H1 (cell line): Measurements from ENCODE around the gene SPIRE2. TPM values are rescaled to one million over a fixed set of nuclear protein-coding genes. Genes with fewer than 3 reads are reported as not detected.

Experiments
- CTCF ChIA-PET: fragments of 300-600 bp; sonication (Branson Sonifier 250); formaldehyde crosslinking; loops from one replicate; lab custom pipeline; 2021; ENCODE audit not compliant: partially characterized antibody; lab: Charles Lee
- POLR2A ChIA-PET: fragments of 300-600 bp; sonication (Branson Sonifier 250); formaldehyde crosslinking; loops from one replicate; lab custom pipeline; 2021; ENCODE audit warnings: inconsistent platforms; ENCODE audit not compliant: partially characterized antibody; lab: Charles Lee
- DNase-seq, 2 experiments: peaks; one replicate each; pipeline versions ENCODE4 v3.0.0 to v3.0.0-alpha.2; 2010 to 2022; ENCODE audit warnings: low spot score in 2 of 2, low read depth in 1 of 2, mixed read lengths in 1 of 2
- FAIRE-seq: peaks from 2 replicates; lab custom pipeline; 2011; peaks lifted over from hg19 to GRCh38; lab: Jason Lieb, UNC
- H2AFZ ChIP-seq: 2 replicates; pipeline ENCODE4 v1.8.1; 2012; ENCODE audit warnings: low read length, inconsistent platforms
- H2AK5ac ChIP-seq: 2 replicates; pipeline ENCODE4 v1.6.1; 2013; ENCODE audit warnings: low read depth, low read length
- H2BK120ac ChIP-seq: replicated peaks from 2 replicates; pipeline ENCODE3; 2013; ENCODE audit warnings: low read depth, low read length, inconsistent platforms
- H2BK12ac ChIP-seq: 2 replicates; pipeline ENCODE4 v1.6.1; 2013; ENCODE audit warnings: low read depth, low read length
- H2BK15ac ChIP-seq: 2 replicates; pipeline ENCODE4 v1.6.1; 2013; ENCODE audit warnings: low read length
- H2BK20ac ChIP-seq: 2 replicates; pipeline ENCODE4 v1.6.1; 2013; ENCODE audit warnings: low read length
- H2BK5ac ChIP-seq: 2 replicates; pipeline ENCODE4 v1.6.1; 2013; ENCODE audit warnings: low read depth, low read length
- H3K14ac ChIP-seq: 2 replicates; pipeline ENCODE4 v1.6.1; 2013; ENCODE audit warnings: inconsistent platforms; ENCODE audit not compliant: insufficient read length
- H3K18ac ChIP-seq: 2 replicates; pipeline ENCODE4 v1.6.1; 2013; ENCODE audit warnings: low read length; ENCODE audit errors: extremely low read depth
- H3K23ac ChIP-seq: 2 replicates; pipeline ENCODE4 v1.6.1; 2013; ENCODE audit warnings: inconsistent platforms; ENCODE audit not compliant: insufficient read length
- H3K23me2 ChIP-seq: 2 replicates; pipeline ENCODE4 v1.6.1; 2013; ENCODE audit warnings: low read depth, low read length
- H3K27ac ChIP-seq: 2 replicates; pipeline ENCODE4 v1.6.1; 2011; ENCODE audit warnings: low read depth, low read length, inconsistent platforms
- H3K27me3 ChIP-seq, 4 experiments: replicated peaks in 1 of 4; 1 replicate in 1 of 4; 2 replicates in 3 of 4; pipeline versions ENCODE4 v1.6.1 to v1.8.1; 2011 to 2013; ENCODE audit warnings: low read length in 3 of 4, mild to moderate bottlenecking in 3 of 4, inconsistent platforms in 2 of 4, mixed read lengths in 2 of 4, moderate library complexity in 1 of 4; ENCODE audit not compliant: control insufficient read depth in 3 of 4, insufficient read depth in 3 of 4; ENCODE audit errors: extremely low read depth in 1 of 4
- H3K36me3 ChIP-seq, 4 experiments: 2 replicates each; pipeline versions ENCODE4 v1.6.1 to v1.8.1; 2011 to 2013; ENCODE audit warnings: mild to moderate bottlenecking in 4 of 4, low read length in 3 of 4, moderate library complexity in 2 of 4, control low read depth in 1 of 4, inconsistent platforms in 1 of 4; ENCODE audit not compliant: insufficient read depth in 4 of 4, control insufficient read depth in 2 of 4
- H3K4ac ChIP-seq: replicated peaks from 2 replicates; pipeline ENCODE3; 2013; ENCODE audit warnings: low read length, low read depth, mixed read lengths, inconsistent platforms; ENCODE audit not compliant: insufficient read length
- H3K4me1 ChIP-seq, 4 experiments: replicated peaks in 1 of 4; 1 replicate in 1 of 4; 2 replicates in 3 of 4; pipeline versions ENCODE4 v1.6.1 to v1.8.1; 2011 to 2013; ENCODE audit warnings: low read length in 3 of 4, inconsistent platforms in 2 of 4, mixed read lengths in 1 of 4; ENCODE audit not compliant: insufficient read depth in 4 of 4, control insufficient read depth in 3 of 4
- H3K4me2 ChIP-seq, 2 experiments: 2 replicates each; pipeline versions ENCODE4 v1.6.1 to v1.8.1; 2011 to 2013; ENCODE audit warnings: low read depth in 2 of 2, low read length in 2 of 2, control low read depth in 1 of 2, inconsistent platforms in 1 of 2, mild to moderate bottlenecking in 1 of 2; ENCODE audit not compliant: insufficient read depth in 1 of 2
- H3K4me3 ChIP-seq, 4 experiments: fragments of 200-600, 300-600 bp in 1 of 4; sonication (generic), shearing (Covaris generic), sonication (Bioruptor Twin) in 1 of 4; 2 replicates each; pipeline versions ENCODE4 v1.5.1 to v1.8.1; 2011 to 2016; ENCODE audit warnings: low read length in 4 of 4, low read depth in 3 of 4, control low read depth in 2 of 4, inconsistent platforms in 2 of 4, mild to moderate bottlenecking in 2 of 4, mixed read lengths in 1 of 4, moderate library complexity in 1 of 4; ENCODE audit not compliant: insufficient read depth in 2 of 4; ENCODE audit errors: extremely low read depth in 1 of 4
- H3K56ac ChIP-seq: replicated peaks from 2 replicates; pipeline ENCODE3; 2013; ENCODE audit warnings: low read depth, mild to moderate bottlenecking, mixed read lengths, low read length, inconsistent platforms; ENCODE audit not compliant: insufficient read length
- H3K79me1 ChIP-seq: 2 replicates; pipeline ENCODE4 v1.6.1; 2013; ENCODE audit warnings: low read depth, low read length, control low read depth
- H3K79me2 ChIP-seq, 2 experiments: 2 replicates each; pipeline versions ENCODE4 v1.6.1 to v1.8.1; 2012 to 2013; ENCODE audit warnings: low read length in 2 of 2, mild to moderate bottlenecking in 2 of 2, inconsistent platforms in 1 of 2; ENCODE audit not compliant: insufficient read depth in 2 of 2, control insufficient read depth in 1 of 2
- H3K9ac ChIP-seq, 4 experiments: replicated peaks in 1 of 4; 1 replicate in 1 of 4; 2 replicates in 3 of 4; pipeline versions ENCODE4 v1.6.1 to v1.8.1; 2011 to 2013; ENCODE audit warnings: low read depth in 3 of 4, low read length in 3 of 4, control low read depth in 2 of 4, mild to moderate bottlenecking in 2 of 4, moderate library complexity in 2 of 4, inconsistent platforms in 1 of 4; ENCODE audit errors: extremely low read depth in 1 of 4
- H3K9me3 ChIP-seq, 2 experiments: 2 replicates each; pipeline versions ENCODE4 v1.6.1 to v1.8.1; 2012 to 2013; ENCODE audit warnings: mild to moderate bottlenecking in 2 of 2, moderate library complexity in 2 of 2, control low read depth in 1 of 2, inconsistent platforms in 1 of 2, low read depth in 1 of 2, low read length in 1 of 2, mixed read lengths in 1 of 2; ENCODE audit not compliant: insufficient read depth in 2 of 2
- H4K20me1 ChIP-seq, 2 experiments: replicated peaks in 1 of 2; 2 replicates each; pipeline versions ENCODE3 to v1.8.1; 2011 to 2013; ENCODE audit warnings: inconsistent platforms in 2 of 2, low read length in 2 of 2, mild to moderate bottlenecking in 1 of 2; ENCODE audit not compliant: insufficient read depth in 2 of 2, control insufficient read depth in 1 of 2
- H4K5ac ChIP-seq: 2 replicates; pipeline ENCODE4 v1.6.1; 2013; ENCODE audit warnings: low read length, low read depth, mixed read lengths, inconsistent platforms; ENCODE audit not compliant: insufficient read length
- H4K8ac ChIP-seq: 2 replicates; pipeline ENCODE4 v1.8.0; 2013; ENCODE audit warnings: mild to moderate bottlenecking, moderate library complexity, low read length, inconsistent platforms; ENCODE audit not compliant: insufficient read depth; ENCODE audit errors: extremely low read depth
- H4K91ac ChIP-seq: replicated peaks from 2 replicates; pipeline ENCODE3; 2013; ENCODE audit warnings: low read length, mixed read lengths, inconsistent platforms; ENCODE audit not compliant: insufficient read length
- CTCF ChIP-seq, 3 experiments: IDR thresholded peaks; 1 replicate in 2 of 3; 2 replicates in 1 of 3; pipeline versions ENCODE4 v1.5.1 to v1.6.1; 2011; ENCODE audit warnings: low read length in 3 of 3, mild to moderate bottlenecking in 3 of 3, inconsistent platforms in 2 of 3, low read depth in 1 of 3, moderate library complexity in 1 of 3; ENCODE audit not compliant: insufficient read depth in 1 of 3; ENCODE audit errors: control extremely low read depth in 1 of 3
- TAF1 ChIP-seq: IDR thresholded peaks from 2 replicates; pipeline ENCODE4 v1.6.1; 2011; ENCODE audit warnings: mild to moderate bottlenecking, low read depth, low read length
- WGBS, 2 experiments: shearing (Covaris generic) in 1 of 2; methylation state at CpG; one replicate each; pipeline versions ENCODE4 v1.1.6 to v1.1.7; 2013 to 2015; ENCODE audit warnings: low lambda C conversion rate in 2 of 2, mixed read lengths in 2 of 2, inconsistent platforms in 1 of 2, low coverage in 1 of 2, missing lambda C conversion rate in 1 of 2; ENCODE audit not compliant: insufficient replicate concordance in 2 of 2, insufficient coverage in 1 of 2, insufficient read length in 1 of 2; ENCODE audit errors: extremely low coverage in 1 of 2, missing lambda C conversion rate in 1 of 2; 5-methylcytosine and 5-hydroxymethylcytosine counted together
- polyA plus RNA-seq, 7 experiments: library from polyadenylated mRNA; depleted of rRNA in 3 of 7; stranded (reverse) in 5 of 7; unstranded in 2 of 7; fragments of >200 nt in 5 of 7; fragments of 200-250 nt in 2 of 7; gene quantifications; 1 replicate in 5 of 7; 2 replicates in 1 of 7; 4 replicates in 1 of 7; pipeline versions ENCODE4 v1.2.1 to v1.2.3, GENCODE V29; 2011 to 2013; ENCODE audit warnings: missing spikeins in 2 of 7, mixed read lengths in 2 of 7
- total RNA-seq: library from RNA; stranded (reverse); fragmentation: NEBNext Ultra II Directional; extraction: Animal tissue kit (Norgen Biotek cat#: 25700); gene quantifications from 2 replicates; pipeline ENCODE4 v1.2.1, GENCODE V29; 2021

The SPIRE2 gene
- total and polyA plus RNA-seq, 2 of the 8 experiments (the other 6 are each of a cell fraction or from before 2014, with no cell fraction given), result 7.4 to 15.4 TPM

GRCh38 chr16:89845417-89845816 is 17.1 kb downstream of the SPIRE2 start:
- H3K14ac ChIP-seq, result no peak overlapping the region
- POLR2A ChIA-PET, result interaction anchor here (0.9 to 1.3 kb wide), 2 partner anchors 18 to 28 kb away, joined by 4 read pairs; partner anchors contain the start of genes SPIRE2 and TCF25
- no peak overlapping the region for H3K9ac ChIP-seq
- H2BK12ac ChIP-seq, result no peak overlapping the region
- H3K27ac ChIP-seq, result no peak overlapping the region
- no peak overlapping the region for H4K91ac ChIP-seq
- H3K4me2 ChIP-seq, result no peak overlapping the region
- no peak overlapping the region for H3K23ac ChIP-seq
- H3K27me3 ChIP-seq, result no peaks in the 10 kb centered on the region
- H3K79me1 ChIP-seq, result no peaks in the 10 kb centered on the region
- CTCF ChIA-PET, result interaction anchor here (1.4 to 2.7 kb wide), 2 partner anchors 10 to 15 kb away, joined by 3 to 12 read pairs; no protein-coding TSS in a partner anchor
- FAIRE-seq, result no peak
- H3K79me2 ChIP-seq, result no peaks in the 10 kb centered on the region
- H3K4me3 ChIP-seq, result no peak overlapping the region
- WGBS, 2 experiments, result 89% methylated on average over 13 of the region's 13 CpGs; no CpG with 5 or more reads in 1 of the 2 experiments
- peaks cover 0 to 8% (median 0%) of the 10 kb centered on the region in 4 experiments; a peak in 1 of 7 replicates for H3K4me1 ChIP-seq
- no peak overlapping the region for H3K18ac ChIP-seq
- H4K5ac ChIP-seq, result no peak overlapping the region
- H3K56ac ChIP-seq, result no peak overlapping the region
- H2BK20ac ChIP-seq, result no peak overlapping the region
- H3K36me3 ChIP-seq, result no peaks in the 10 kb centered on the region
- no peaks in the 10 kb centered on the region for H3K23me2 ChIP-seq
- H4K20me1 ChIP-seq, result no peaks in the 10 kb centered on the region
- H2AK5ac ChIP-seq, result no peak overlapping the region
- no peaks in the 10 kb centered on the region for H3K9me3 ChIP-seq
- no peak overlapping the region for H2AFZ ChIP-seq
- H3K4ac ChIP-seq, result no peak overlapping the region
- TF ChIP-seq TAF1 (no peak), CTCF (IDR thresholded peaks at IDR 0.05; ENCODE audit: control extremely low read depth in 1 of 3, insufficient read depth in 1 of 3, low read depth in 1 of 3, low read length in 3 of 3) (peak in 1 of 3 experiments; percentile 4; a peak in 1 of 4 replicates)
- no peak overlapping the region for H2BK5ac ChIP-seq
- no peak overlapping the region for H2BK120ac ChIP-seq
- no peak overlapping the region for H2BK15ac ChIP-seq
- no peak overlapping the region for H4K8ac ChIP-seq
- no peak for DNase-seq
